NCI-H526 treated with DMSO at 0.1 percent for 48 hours (cell line): ENCODE data around the gene PLXNA4.

ENCODE experiments used
- DNase-seq: peaks from one replicate; lab custom pipeline; 2025; lab: John Stamatoyannopoulos, UW

Gene PLXNA4

GRCh38 chr7:132149436-132150304 lies 426.6 kb downstream of the PLXNA4 start:
- DNase-seq, result no peak

- no peak for DNase-seq
These were observed 427.4 kb downstream of the PLXNA4 start for GRCh38 chr7:132148876-132149275.

GRCh38 chr7:132145466-132145865 lies 430.8 kb downstream of the PLXNA4 start:
- no peak for DNase-seq

GRCh38 chr7:132145063-132145462 lies 431.2 kb downstream of the PLXNA4 start:
- DNase-seq, result no peak

- no peak for DNase-seq
These were observed 434.3 kb downstream of the PLXNA4 start for GRCh38 chr7:132142006-132142405.

- no peak for DNase-seq
These were observed 435.2 kb downstream of the PLXNA4 start for GRCh38 chr7:132141109-132141508.

- DNase-seq, result no peak
These were observed 435.9 kb downstream of the PLXNA4 start for GRCh38 chr7:132140341-132140740.

- no peak for DNase-seq
These were observed 437.5 kb downstream of the PLXNA4 start for GRCh38 chr7:132138817-132139216.

- no peak for DNase-seq
These were observed 438.6 kb downstream of the PLXNA4 start for GRCh38 chr7:132137681-132138080.

GRCh38 chr7:132135746-132136385 lies 440.4 kb downstream of the PLXNA4 start:
- DNase-seq, result no peak

- no peak for DNase-seq
These were observed 441.3 kb downstream of the PLXNA4 start for GRCh38 chr7:132134814-132135445.

- DNase-seq, result no peak
These were observed 442.8 kb downstream of the PLXNA4 start for GRCh38 chr7:132133501-132133900.

GRCh38 chr7:132131196-132131595 lies 445.1 kb downstream of the PLXNA4 start:
- no peak for DNase-seq

- no peak for DNase-seq
These were observed 445.8 kb downstream of the PLXNA4 start for GRCh38 chr7:132130497-132130896.

- no peak for DNase-seq
These were observed 450.2 kb downstream of the PLXNA4 start for GRCh38 chr7:132125872-132126595.

- DNase-seq, result no peak
These were observed 451.2 kb downstream of the PLXNA4 start for GRCh38 chr7:132125096-132125495.

- DNase-seq, result no peak
These were observed 451.7 kb downstream of the PLXNA4 start for GRCh38 chr7:132124575-132124974.

- DNase-seq, result no peak
These were observed 452.5 kb downstream of the PLXNA4 start for GRCh38 chr7:132123773-132124172.

- no peak for DNase-seq
These were observed 453.4 kb downstream of the PLXNA4 start for GRCh38 chr7:132122901-132123300.

- no peak for DNase-seq
These were observed 454.3 kb downstream of the PLXNA4 start for GRCh38 chr7:132121987-132122386.

GRCh38 chr7:132118641-132119040 lies 457.6 kb downstream of the PLXNA4 start:
- no peak for DNase-seq

GRCh38 chr7:132117636-132118035 lies 458.6 kb downstream of the PLXNA4 start:
- DNase-seq, result no peak
